NCI-H1417 (cell line): Measurements from ENCODE around the gene ETV6.

ENCODE experiments used
- DNase-seq, 3 experiments: peaks; one replicate each; lab custom pipeline; 2025; lab: John Stamatoyannopoulos, UW

Gene ETV6

DNA sequence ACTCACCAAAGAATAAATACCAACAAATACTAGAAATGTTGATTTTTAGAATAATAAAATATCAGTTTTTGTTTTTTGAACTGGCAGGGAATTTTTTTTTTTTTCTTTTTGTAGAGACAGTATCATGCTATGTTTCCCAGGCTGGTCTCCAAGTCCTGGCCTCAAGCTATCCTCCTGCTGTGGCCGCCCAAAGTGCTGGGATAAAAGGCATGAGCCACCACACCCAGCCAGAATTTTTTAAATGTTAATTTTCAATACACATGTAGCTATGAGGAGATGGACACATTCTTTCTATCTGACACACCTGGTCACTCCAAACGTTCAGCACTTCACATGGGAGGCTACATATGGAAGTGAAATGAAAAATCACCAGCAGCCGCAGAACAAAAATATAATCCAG is 126.8 kb downstream of the ETV6 start:
- no peak for DNase-seq

DNA sequence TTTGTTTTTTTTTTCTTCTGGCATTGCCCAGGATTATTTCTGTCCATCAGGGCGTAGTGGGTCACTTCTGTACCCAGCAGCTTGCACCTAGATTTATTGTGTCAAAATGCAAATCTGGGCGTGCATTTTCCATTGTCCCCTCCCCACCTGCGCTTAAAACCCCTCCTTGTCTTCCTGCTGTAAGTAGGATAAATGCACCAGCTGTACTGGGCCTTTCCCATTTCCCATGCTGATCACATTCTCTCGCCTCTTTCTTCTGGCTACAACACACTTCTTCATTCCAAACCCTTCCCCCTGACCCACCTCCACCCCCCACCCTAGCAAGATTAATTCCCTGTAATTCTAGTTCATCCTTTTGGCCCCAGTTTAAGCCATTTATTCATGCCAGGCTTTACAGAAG is 128.0 kb downstream of the ETV6 start:
- no peak for DNase-seq

DNA sequence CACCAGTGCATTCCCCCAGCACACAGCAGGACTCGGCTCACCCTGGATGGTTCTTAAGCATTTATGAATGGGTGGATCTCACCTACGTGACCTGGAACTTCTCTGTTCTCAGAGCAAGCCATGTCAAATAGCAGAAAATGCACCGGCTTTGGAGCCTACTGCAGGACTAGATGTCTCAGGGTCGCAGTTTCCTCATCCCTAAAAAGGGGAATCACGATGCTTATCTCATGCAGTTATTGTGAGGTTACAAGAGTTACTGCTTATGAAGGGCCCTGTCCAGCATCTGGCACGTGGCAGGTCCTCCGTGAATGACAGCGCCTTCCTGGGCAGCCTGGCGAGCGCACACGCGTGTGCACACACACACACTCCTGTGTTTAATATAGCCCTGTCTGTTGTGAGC is 128.5 kb downstream of the ETV6 start:
- DNase-seq, result no peak

DNA sequence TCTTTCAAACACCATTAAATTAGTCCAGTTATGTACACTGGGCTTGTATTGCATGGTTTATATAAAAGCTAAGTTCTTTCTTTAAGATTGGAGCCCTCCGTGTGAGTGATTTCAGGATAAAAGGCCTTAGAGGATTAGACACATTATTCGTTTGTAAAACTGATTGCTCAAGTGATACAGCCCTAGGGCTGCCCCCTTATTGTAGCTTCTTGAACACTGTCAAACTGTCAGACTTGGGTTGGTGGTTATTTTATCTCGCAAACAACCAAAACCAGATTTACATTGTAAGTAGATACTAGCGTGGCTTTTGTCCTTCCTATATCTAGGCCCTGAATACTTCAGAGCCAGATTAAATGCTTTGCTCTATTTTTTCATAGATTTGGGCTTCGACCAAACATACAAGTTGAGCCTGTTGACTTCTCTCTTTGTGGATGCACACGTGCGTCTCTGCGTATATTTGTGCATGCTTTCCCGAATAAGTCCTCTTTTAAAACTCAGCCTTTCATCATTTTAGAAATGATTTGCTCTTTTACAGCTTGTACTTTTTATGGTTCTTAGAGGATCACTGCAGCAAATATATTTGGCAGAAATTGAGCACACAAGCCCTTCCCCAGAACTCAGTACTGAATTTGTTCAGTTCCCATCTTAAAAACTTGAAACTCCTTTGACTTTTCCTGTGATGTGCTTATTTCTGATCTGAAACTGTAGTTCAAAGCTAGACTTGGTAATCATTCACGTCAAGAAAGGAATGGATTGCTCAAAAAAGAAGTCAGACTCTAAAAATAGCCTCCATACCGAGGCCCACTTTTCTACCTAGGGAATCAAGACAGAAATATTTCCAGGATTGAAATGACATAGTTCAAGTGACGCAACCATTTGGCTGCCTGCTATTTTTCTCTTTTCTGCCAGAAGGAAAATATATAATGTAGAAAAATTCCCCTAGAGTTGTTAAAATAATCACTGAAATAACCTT is 129.5 kb downstream of the ETV6 start:
- no peak for DNase-seq

DNA sequence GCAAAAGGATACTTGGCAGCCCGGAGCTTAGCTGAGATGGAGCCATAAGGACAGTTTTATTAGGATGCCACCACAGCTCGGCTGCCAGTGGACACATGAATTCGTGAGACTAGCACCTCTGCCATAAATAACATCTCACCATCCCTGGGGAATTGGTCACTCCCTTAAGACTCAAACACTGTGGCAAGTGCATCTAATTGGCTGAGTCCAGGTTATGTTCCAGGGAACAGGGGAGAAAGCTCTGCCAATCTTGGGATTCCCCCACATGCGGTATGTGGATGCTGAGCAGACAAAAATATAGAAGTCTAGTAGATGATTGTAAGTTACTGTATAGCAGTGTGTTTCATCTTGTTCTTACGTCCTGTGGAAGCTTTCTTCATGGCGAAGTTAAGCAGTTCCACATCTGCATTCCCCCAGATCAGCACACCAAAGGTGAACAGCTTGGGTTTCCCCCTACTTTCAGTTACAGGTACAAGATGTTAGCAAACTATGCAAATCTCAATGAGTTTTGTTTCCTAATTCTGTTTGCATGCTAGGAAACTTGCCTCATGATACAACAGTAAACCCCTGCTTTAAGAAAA is 131.1 kb downstream of the ETV6 start:
- no peak for DNase-seq

DNA sequence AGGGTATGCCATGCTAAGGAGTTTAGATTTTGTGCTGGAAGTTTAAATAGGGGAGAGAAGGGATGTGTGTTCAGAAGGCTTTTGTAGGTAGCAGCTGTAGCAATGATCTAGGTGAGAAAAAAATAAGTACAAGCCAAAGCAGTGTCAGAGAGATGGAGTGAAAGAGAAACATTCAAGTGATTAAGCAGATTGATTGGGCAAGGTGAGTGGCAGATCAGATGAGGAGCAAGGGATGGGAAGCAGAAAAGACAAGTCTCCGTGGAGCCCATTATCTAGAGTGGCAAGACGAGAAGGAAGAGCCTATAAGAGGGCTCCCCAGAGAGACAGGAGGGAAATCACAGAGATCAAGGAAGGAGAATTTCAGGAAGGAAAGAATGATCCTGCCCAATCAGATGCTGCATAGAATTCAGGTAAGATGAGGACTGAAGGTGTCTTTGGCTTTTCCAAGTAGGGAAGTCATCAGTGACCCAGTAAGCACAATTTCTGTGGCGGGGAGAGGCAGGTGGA is 133.5 kb downstream of the ETV6 start:
- no peak for DNase-seq

DNA sequence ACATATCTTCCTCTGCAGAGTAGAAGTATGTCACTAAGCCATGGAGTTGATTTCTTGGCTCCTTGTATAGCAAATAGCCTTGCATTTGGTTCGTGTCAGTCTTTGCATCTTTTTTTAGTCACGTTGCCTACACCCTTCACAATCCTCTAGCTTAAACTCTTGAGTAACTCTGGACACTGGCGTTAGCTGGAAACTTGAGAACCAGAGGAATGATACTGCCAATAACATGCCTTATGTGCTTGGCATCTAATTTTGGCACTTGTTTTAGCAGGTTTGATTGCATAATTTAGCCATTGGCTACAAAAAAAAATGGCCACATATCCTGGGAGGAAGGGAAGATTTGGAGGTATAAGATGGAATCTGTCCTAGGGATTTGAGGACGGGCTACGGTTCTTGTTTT is 136.2 kb downstream of the ETV6 start:
- DNase-seq, result no peak

DNA sequence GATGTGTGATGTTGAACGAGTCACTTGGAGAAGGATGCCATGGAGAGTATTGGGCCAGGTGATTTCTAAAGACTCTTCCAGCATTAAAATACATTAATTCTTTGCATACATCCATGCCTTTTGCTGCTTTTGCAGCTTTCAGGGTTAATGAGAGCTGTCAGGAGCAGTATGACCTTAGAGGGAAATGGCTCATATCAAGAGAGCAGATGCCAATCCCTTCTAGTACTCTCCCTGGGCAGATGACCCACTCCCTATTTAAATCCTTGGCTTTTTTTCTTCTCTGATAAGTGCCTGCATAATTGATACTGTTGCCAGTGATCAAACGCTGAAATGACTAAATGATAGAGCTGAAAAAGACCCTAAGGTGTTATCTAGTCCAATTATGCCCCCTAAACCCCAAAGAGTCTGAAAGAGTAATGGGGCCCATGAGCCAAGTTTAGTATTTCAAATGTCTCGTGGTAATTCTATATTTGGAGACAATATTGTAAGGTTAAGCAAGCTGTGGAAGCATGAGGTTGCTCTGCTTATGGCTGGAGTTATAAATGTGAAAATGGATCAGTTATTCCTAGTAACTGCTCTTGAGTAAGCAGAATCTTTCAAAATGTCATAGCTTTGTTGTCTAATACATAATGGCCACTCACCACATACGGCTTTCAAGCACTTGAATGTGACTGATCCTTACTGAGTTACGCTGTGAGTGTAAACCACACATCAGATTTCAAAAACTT is 137.3 kb downstream of the ETV6 start:
- peak in 2 of 3 experiments; percentile 9 to 27 for DNase-seq

DNA sequence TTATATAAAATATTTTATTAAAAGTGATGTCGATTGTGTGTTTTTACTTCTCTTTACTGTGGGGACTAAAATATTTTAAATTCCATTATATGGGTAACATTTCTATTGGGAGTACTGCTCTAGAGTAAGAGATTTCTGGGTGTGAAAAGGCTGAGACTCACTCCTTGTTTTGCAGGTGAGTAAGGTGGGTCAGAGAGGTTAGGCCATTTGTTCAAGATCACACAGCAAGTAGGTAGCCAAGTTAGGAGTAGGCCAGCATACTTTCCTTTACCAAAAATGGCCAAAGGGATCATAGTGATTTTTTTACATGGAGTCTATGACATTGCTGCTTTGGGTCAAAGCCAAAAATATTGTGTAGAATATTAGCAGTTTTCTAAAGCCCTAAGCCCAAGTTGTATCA is 138.0 kb downstream of the ETV6 start:
- no peak for DNase-seq

DNA sequence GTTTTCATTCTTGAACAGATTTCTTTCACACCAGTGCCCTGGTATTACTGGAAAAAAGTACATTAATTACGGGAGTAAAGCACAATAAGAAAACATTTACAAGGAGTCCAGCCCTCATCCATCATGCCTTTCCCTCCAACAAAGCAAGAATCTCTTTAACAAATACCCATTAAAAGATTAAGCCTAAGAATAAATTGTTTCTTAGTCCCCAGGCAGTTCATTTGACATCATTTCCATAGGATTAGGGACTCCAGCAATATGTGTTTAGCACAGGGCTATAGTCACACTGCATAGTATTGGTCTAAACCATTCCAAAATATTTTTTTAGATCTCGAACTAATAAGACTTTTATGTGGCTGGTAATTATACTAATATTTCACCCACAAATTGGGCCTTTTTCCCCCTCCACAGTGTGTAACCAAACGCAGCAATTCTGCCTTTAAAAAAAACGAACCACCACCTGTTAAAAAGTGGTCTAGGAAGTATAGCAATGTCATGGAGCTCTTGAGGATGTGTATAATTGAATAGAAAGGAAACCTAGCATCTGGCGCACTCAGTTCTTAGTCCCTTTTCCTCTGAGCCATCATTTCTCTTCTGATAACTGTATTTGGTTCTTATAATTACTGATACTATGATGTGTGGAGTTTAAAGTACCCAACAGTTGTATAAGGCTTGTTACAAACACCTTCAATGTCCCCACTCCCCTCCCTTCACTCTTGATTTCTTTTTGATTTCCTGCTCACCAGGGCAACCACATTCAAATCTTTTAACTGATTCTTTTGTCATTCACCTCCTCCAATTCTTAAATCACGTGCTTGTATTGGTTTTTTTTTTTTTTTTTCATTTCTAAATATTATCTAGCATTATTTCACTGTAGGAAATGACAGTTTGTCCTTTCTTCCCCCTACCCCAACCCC is 138.7 kb downstream of the ETV6 start:
- no peak for DNase-seq

DNA sequence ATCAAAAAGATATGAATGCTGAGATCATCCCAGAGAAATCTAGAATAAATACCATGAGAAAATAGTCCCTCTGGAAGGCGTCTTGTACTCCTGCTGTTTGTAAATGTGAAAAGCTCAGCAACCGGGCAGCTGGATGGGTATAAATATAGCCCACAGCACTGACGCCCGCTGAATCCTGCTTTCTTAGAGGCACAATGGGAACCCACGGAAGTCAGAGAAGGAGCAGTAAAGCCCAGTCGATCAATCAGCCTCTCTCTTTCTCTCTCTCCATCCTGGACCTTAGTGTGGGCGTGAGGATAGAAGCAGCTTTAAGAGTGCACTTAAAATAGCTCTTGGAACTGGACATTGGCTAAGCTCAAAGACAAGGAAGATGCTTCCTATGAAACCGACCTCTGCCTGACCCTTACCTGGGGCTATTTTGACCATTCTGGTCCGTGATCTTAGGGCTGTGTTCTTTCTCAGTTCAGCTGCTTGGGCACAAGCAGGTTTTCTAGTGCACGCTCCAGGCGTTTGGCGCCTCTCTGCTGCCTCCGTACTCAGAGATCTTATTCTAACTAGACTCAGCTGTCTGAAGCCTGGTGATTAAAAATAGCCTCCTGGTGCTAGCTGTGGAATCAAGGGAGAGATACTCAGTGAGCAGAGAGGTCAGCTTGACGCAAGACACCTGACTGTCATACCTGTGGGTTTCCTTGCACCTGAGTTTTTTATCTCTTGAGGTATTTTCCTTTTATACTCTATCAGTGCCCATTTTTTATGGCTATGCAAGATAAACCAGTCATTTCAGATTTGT is 144.6 kb downstream of the ETV6 start:
- DNase-seq, result no peak

DNA sequence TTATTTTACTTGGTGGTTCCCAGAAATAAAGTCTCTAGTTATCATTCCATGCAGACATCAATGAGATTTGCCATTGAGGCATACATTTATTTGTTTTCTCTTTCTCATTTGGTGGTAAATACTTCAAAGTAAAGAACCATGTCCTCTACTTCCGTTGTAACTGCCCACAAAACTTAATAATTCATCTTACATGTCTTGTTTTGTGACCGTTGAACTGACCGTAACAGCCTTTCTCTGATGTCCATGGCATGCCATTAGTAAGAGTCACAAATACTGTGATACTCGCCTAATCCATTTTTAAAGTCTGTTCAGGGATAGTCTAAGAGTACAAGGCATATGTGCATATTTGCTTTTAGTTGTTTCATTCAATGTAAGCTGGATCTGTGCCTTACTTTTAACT is 145.3 kb downstream of the ETV6 start:
- no peak for DNase-seq

DNA sequence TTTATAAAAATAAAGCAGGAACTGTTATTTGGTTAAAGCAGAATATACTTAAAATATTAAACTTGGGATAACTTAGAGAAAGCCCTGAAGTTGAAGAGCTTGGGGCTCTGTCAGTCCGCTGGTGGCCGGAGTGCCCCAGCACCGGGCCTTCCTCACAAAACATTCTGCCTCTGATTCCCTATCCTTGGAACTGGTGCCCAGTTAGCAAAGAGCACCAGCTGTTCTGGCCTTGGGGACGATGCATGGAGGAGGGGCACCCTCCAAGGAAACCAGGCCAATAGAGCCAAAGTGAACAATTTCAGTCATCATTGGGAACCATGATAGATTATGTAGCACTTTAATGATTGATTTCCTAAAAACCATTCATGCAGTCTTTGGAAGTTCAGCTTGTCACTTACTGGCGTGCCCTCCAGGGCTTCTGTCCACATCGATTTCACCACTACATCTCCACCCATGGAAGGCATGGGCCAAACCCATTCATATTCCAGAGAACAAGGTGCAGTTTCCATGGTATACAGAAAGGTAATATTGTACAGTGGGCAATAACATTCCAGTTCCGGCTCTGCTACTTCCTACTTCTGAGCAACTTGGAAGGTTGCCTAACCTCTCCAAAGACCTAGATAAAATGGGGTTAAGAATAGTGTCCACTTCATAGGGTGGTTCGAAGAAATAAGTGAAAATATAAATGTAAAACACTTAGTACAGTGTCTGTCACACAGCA is 145.9 kb downstream of the ETV6 start:
- DNase-seq, result no peak

DNA sequence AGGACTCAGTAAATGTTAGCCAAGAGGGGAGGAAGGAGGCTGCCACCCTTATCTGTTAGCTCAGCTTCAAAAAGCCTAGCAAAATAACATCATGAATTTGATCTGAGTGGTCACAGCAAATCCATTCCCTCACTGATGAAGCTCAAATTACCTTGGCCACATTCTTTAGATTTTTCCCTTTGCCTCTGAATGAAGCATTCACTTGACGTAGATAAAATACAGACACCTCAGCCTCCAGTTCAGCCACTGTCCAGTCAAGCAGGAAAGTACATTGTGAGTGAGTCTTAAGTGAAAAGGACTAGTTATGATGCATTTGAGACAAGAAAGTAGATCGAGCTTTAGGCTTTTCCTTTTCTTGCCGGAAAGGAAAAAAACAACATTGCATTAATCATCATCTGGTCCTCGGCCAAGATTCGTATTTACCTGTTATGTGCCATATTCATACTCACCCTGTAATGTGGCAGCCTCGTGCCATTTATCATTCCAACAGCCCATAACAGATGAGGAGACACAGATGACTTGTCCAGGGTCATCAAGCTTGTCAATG is 146.5 kb downstream of the ETV6 start:
- no peak for DNase-seq

DNA sequence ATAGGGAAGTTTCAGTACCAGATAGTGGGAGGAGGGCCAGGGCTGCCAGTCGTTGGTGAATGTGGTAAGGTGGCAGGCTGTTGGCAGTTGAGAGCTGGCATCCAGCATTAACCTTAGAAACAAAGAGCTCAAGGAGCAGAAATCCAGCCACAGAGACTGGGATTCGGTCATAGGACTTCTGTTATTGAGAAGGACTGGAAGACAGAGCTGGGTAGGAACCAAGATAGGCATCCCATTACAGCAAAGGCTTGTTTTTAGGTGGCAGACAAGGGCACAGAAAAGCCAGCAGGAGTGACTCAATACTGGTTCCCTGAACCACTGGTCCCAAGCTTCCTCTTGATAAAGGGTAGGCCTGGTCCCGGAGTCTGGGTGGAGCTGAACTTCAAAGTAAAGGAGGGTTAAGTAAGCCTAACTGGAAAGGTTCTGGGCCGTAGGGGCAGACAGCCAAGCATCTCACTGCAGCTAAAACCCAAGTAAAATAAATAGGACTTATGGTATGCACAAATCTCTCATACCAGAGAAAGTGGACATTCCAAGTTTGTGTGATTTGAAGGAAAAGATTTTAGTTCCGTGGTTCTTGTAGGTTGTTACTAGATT is 147.9 kb downstream of the ETV6 start:
- no peak for DNase-seq

DNA sequence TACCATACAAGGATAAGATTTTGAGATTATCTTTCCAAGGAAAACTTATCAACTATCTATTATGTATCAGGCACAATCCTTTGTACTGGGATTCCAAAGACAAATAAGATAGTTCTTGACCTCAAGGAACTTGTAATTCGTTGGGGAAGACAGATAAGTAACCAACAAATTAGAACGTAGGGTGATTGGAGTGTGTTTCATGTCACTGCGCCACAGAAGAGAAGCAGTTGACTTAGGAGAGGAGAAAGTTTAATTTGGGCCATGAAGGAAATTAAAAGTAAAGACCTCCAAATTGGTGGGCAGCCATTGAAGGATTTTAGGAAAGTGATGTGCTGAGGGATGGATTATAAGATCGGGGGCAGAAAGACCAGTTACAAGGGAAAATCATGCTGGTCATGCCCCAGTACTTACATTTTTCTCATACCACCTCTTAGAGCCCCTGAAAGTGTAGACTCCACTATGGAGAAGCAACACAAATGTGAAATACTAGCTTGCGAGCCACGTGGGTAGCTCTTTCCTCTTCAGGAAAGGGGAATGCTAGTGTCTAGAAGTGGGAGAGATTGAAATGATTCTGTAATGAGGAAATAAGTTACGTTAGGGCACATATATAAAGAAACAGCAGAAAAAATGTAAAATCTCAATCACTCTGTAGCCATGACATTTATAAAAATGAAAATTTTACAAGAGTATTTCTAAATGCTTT is 148.7 kb downstream of the ETV6 start:
- no peak for DNase-seq

DNA sequence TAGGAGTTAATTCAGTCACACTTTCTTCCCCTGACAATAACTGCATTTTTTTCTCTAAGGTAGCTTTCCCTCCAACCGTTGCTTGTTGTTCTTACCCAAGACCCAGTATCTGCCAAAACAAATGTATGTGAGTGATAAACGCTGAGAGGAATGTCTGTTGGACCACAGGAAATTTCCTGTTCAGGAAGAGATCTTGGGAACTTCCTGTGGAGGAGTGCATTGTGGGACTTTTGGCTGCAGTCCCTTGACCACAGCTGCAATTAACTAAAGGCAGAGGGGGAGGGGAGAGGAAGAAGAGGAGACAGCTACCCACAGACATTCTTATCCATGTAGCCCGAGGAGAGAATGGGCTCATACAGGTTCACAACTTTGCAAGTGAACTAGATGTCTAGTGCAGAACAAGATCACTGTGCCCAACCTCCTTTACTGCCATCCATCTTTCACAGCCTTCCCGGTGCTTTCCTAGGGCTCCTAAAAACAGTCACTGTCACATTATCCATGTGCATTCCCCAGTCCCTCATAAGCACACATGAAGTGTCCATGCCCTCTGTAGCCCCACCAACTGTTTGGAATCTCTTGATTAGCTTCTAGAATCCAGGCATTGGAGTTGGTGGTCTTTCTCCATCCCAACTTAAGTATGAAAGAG is 149.5 kb downstream of the ETV6 start:
- no peak for DNase-seq

DNA sequence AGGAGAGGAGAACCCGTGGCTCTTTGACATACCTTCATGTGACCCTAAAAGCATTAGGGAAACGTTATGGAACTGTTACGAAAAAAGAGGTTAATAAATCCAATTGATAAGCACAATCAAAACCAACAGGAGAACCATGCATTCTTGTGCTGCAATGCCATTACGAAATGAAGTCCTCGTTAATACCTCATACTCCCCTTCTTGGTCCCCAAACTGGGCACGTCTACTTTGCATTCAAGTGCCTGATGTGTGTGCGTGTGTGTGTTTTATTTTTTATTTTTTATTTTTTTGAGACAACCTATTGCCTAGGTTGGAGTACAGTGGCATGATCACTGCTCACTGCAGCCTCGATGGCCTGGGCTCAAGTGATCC is 150.0 kb downstream of the ETV6 start:
- no peak for DNase-seq
